Cardiac fibroblast (primary cell): ENCODE results near the gene TACSTD2.

Experiments used
- DNase-seq, 2 donors: peaks; one replicate each; pipeline versions ENCODE4 v3.0.0 to v3.0.0-alpha.2; 2010; ENCODE audit warnings: low read depth in 2 of 2
- H3K4me3 ChIP-seq, 2 donors: replicated peaks in 1 of 2; 1 replicate in 1 of 2; 2 replicates in 1 of 2; pipeline ENCODE4 v1.5.1; 2011; ENCODE audit warnings: low read depth in 2 of 2, low read length in 2 of 2, mild to moderate bottlenecking in 2 of 2, moderate library complexity in 1 of 2
- CTCF ChIP-seq: IDR thresholded peaks from one replicate; pipeline ENCODE4 v1.5.1; 2011; ENCODE audit warnings: low read depth, mild to moderate bottlenecking, low read length, inconsistent platforms

The TACSTD2 gene

GRCh38 chr1:58588396-58588795, 11.3 kb upstream of the TACSTD2 start:
- peak in 1 of 2 donors; percentile 14 for DNase-seq
- TF ChIP-seq CTCF, result no peak
- H3K4me3 ChIP-seq, result no peak overlapping the region

GRCh38 chr1:58587667-58588066, 10.6 kb upstream of the TACSTD2 start:
- TF ChIP-seq CTCF, result no peak
- H3K4me3 ChIP-seq, result no peak overlapping the region
- DNase-seq, result no peak

- TF ChIP-seq CTCF, result no peak
- no peak overlapping the region for H3K4me3 ChIP-seq
- DNase-seq, result peak in 1 of 2 donors; percentile 25
Measured at GRCh38 chr1:58586271-58586670, 9.2 kb upstream of the TACSTD2 start.

GRCh38 chr1:58585581-58586151, 8.6 kb upstream of the TACSTD2 start:
- no peak overlapping the region for H3K4me3 ChIP-seq
- peak; percentile 58 to 63 for DNase-seq
- no peak for TF ChIP-seq CTCF

GRCh38 chr1:58585166-58585565, 8.1 kb upstream of the TACSTD2 start:
- peak in 1 of 2 donors; percentile 10 for DNase-seq
- H3K4me3 ChIP-seq, result no peak overlapping the region
- TF ChIP-seq CTCF, result no peak

- DNase-seq, result peak; percentile 95 to 96
- H3K4me3 ChIP-seq, result no peak overlapping the region
- no peak for TF ChIP-seq CTCF
Measured at GRCh38 chr1:58584082-58584895, 7.2 kb upstream of the TACSTD2 start.
